OCI-LY1 (cell line): Measurements from ENCODE around the gene FBXL15.

Source experiments
- EZH2 ChIP-seq: fragments of 200-600 bp; sonication (generic), shearing (Covaris generic); IDR thresholded peaks from 2 replicates; pipeline ENCODE4 v1.8.0; 2017; ENCODE audit warnings: borderline replicate concordance, mixed run types, mild to moderate bottlenecking, antibody characterized with exemption, low read length, moderate library complexity, mixed read lengths
- TF ChIP-seq, protein P1 (sequence below): fragments of 200-600 bp; sonication (generic), shearing (Covaris generic); IDR thresholded peaks from 2 replicates; pipeline ENCODE4 v1.5.1; 2017; ENCODE audit warnings: mild to moderate bottlenecking, antibody characterized with exemption, low read length, moderate library complexity, mixed read lengths

DNA sequence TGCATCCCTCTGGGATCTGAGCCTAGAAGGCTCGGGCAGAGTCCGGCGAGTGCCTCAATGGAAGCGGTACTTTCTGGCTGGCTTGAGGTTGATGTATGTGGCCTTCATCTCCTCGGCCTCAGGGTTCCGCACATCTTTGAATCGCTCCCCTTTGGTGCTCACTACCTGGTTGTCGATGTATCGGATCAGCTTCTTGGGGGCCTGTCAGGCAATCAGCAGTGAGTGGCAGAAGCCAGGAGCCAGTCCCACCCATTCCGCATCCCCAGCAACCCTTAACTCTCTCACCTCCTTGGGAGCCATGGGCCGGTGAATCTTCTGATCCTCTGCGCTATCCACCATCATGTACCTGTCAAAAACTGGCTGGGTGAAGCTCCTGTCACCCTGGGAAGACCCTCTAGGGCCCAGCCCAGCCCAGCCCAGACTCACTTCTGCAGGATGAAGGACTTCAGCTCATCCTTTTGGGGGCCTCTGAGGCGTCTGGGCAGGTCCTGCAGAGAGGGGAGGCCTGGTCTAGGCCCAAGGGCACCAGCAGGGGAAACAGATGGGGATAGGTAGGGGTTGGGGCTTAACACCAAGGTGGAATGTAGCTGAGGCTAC lies 2.8 kb downstream of the FBXL15 start:
- TF ChIP-seq, protein P1, sequence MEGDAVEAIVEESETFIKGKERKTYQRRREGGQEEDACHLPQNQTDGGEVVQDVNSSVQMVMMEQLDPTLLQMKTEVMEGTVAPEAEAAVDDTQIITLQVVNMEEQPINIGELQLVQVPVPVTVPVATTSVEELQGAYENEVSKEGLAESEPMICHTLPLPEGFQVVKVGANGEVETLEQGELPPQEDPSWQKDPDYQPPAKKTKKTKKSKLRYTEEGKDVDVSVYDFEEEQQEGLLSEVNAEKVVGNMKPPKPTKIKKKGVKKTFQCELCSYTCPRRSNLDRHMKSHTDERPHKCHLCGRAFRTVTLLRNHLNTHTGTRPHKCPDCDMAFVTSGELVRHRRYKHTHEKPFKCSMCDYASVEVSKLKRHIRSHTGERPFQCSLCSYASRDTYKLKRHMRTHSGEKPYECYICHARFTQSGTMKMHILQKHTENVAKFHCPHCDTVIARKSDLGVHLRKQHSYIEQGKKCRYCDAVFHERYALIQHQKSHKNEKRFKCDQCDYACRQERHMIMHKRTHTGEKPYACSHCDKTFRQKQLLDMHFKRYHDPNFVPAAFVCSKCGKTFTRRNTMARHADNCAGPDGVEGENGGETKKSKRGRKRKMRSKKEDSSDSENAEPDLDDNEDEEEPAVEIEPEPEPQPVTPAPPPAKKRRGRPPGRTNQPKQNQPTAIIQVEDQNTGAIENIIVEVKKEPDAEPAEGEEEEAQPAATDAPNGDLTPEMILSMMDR: no peak
- TF ChIP-seq EZH2: no peak
